Fibroblast of skin of left quadriceps (primary cell): ENCODE measurements around the gene DNMT3L.

Experiments used
- DNase-seq, 2 experiments: peaks; one replicate each; pipeline ENCODE4 v3.0.0-alpha.2; 2013; ENCODE audit warnings: low read depth in 2 of 2

Gene DNMT3L

GRCh38 chr21:44279354-44280260, 17.9 kb upstream of the DNMT3L start:
- DNase-seq: no peak

- DNase-seq: no peak
Observed at GRCh38 chr21:44275041-44275440, 13.3 kb upstream of the DNMT3L start.

DNA sequence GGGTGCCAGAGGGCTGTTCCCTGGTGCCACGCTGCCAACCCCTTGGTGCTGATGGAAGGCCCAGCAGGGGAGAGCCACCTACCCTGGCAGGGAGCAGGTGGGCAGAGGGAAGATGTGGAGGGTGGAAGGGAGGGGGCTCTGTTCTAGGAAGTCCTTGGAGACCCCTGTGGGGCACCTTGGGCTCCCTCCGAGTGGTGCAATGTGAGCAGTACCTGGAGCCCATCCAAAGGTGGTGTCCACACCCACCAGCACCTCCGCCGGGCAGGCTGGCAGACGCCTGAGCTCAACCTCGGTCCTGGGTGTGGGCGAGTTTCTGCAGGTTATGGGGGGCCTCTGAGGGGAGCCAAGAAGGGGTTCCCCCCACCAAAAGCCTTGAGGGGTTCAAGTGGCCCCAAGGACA, 11.3 kb upstream of the DNMT3L start:
- DNase-seq: no peak

DNA sequence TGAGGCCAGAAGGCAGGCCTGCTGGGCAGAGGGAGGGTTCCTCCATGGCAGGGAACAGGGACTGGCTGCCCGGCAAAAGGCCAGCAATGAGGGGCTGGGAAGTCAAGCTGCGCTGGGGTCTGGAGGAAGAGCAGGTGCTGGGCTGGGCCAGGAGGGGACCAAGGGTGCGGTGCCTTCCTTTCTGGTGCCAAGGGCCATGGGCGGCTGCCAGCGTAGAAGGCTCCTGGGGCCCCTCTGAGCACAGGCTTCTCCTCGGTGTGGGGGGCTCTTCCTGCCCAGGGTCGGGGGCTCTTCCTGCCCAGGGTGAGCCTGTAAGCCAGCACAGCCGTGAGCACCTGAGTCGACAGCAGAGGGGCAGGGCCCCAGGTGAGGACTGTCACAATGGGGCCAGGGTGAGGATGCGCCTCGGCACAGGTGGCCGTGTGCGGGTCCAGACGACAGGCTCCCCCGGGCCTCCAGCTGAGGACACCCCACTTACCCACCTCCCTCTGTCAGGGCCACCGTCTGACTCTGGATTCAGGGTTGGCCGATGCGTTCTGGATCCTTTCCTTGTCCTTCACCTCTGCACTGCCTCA, 10.7 kb upstream of the DNMT3L start:
- no peak for DNase-seq

GRCh38 chr21:44271558-44272283, 10.0 kb upstream of the DNMT3L start:
- no peak for DNase-seq

DNA sequence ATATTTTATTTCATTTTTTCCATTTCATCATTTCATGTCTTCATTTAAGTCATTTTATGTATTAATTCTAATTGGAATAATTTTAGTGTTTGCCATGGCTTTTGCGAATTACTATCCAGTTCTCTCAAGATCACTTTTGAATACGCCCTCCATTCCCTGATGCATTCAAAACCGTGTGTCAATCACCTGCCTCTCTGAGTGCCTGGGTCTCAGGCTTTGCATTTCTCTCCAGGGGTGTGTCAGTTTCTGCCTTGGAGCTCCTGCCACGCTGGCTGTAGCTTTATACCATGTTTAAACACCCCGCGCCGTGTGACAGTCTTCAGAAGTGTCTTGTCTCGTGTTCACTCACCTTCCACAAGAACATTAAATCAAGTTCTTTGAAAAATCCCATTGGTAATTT, 7.4 kb upstream of the DNMT3L start:
- no peak for DNase-seq

DNA sequence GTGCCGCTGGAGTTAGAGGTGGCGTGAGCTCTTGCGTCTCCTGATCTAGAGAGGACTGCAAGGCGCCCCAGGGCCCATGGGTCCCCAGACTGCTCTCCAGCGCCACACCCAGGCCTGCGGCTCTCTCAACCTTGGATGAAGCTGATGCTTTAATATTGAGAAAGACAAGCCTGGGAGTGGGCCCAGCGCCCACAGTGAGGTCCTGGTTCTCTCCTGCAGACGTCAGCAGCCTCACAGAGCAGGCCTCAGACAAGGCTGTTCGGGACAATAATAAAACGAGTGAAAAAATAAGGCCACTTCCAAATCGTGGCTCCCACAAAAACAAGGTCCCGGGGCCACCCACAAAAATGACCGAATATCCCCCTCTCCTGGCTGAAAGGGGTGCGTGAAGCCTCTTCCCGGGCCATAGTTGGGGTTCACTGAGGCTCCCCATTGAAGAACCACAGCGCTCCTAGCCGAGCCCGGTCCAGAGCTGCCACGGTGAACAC, 6.0 kb upstream of the DNMT3L start:
- no peak for DNase-seq

DNA sequence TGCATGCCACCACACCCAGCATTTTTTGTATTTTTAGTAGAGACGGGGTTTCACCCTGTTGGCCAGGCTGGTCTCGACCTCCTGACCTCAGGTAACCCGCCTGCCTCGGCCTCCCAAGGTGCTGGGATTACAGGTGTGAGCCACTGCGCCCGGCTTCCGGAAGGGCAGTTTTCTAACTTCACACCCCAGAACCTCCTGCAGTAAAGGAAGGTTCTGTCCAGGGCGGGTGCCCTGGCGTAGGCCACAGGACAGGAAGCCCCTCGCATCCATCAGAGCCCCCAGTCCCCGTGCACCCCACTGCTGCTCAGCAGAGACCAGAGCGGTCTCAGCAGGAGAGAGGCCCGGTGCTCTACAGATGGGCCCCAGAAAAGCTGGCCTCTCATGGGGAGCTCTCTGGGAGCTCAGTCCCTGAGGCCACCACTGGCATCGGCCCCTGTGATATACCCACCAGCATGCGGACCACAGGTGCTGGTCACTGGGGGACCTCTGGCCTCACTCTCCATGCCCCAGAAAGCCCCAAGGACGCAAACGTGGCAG, 4.1 kb upstream of the DNMT3L start:
- no peak for DNase-seq

DNA sequence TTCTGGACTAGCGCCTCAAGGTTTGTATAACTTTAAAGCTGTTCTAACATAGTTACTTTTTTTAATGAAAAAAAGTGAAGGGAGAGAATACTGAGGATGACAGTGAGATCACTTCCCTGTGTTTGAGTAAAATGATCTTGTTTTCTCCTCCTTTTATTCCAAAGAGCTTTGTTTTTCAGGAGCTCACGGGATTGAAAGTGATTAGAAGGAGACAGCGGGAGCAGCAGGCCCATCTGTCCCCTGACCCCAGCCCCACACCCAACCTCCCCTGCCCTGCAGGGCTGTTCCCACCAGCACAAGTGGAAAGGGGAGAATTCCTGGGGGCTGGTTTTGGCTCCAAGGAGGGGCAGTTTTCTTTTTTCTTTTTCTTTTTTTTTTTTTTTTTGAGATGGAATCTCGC, 2.1 kb upstream of the DNMT3L start:
- DNase-seq: no peak

GRCh38 chr21:44263221-44263760, 1.6 kb upstream of the DNMT3L start:
- no peak for DNase-seq

GRCh38 chr21:44262338-44263056, 800 bp upstream of the DNMT3L start:
- DNase-seq: no peak

- DNase-seq: no peak
Observed at GRCh38 chr21:44260791-44261631, 686 bp downstream of the DNMT3L start.

- no peak for DNase-seq
Observed at GRCh38 chr21:44260066-44260465, 1.6 kb downstream of the DNMT3L start.

DNA sequence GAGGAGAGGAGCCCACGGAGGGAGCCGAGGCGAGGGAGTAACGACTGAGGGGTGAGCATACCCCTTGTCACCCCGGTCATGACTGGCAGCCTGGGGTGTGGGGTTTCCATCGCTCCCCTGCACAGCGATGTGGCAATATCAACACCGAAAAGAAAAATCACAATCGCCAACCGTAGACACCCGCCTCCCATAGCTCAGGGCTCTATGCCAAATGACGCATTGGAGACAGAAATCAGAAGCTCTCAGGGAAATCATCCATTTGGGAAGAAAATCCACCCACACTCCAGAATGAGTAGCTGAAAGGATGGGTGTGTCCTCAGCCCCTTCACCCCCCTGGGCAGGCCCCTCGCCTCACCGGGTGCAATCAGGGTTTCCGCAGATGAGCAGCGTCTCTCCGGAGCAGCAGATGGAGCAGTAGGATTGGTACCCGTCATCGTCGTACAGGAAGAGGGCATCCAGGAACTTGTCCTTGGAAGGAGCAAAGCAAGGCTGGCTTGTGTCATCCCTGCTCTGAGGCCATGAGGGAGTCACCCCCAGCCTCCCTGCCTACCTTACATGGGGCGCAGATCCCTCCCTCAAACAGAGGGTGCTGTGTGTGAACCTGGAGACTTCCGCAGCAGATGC, 2.5 kb downstream of the DNMT3L start:
- DNase-seq: no peak

DNA sequence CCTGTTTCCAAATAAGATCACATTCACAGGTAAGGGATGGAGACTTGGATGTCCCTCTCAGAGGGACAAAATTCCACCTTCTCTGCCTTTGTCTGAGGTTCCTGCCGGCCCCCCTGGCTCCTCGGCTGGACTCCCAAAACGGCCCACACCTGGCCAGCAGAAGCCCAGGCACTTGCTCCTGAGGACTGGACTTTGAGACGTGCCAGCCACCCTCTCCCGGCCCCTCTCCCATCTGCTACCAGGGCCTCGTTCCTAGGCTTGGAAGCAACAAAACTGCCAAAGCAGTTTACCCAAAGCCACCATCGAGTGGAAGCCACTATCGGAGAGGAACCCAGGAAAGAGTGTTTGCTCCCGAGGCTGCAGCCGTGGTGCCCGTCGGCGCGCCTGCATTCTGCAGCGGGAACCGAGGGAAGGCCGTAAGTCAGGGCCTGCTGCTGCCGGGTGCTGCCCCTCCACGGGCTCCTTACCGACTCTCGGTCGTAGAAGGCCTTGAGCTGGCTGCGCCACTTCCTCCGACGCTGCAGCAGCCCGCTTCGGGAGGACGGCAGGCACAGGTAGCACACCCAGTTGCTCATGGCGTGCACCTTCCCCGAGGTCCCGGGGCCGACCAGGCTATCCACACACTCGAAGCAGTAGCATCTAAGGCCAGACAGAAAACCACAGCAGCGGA, 3.5 kb downstream of the DNMT3L start:
- no peak for DNase-seq

DNA sequence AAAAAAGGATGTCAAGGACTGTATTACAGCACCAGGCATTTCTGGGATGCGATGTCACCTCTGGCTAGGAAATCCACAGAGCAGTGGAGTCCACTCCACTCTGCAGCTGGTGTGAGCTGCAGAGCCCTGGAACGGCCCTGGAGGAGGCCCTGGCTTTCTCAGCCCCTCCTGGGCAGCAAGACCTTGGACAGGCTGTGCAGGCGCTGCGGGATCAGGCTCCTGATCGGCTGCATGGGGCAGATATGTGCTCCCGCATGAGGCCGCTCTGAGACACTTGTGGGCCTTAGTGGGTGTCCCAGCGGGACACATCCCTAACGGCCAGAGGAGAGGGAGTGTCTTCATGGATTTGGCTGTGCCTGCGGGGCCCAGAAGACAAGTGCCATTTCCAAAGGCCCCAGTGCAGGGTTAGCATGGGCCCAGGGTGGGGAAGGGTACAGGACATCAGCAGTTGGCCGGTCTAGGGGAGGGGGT, 6.2 kb downstream of the DNMT3L start:
- DNase-seq: no peak

DNA sequence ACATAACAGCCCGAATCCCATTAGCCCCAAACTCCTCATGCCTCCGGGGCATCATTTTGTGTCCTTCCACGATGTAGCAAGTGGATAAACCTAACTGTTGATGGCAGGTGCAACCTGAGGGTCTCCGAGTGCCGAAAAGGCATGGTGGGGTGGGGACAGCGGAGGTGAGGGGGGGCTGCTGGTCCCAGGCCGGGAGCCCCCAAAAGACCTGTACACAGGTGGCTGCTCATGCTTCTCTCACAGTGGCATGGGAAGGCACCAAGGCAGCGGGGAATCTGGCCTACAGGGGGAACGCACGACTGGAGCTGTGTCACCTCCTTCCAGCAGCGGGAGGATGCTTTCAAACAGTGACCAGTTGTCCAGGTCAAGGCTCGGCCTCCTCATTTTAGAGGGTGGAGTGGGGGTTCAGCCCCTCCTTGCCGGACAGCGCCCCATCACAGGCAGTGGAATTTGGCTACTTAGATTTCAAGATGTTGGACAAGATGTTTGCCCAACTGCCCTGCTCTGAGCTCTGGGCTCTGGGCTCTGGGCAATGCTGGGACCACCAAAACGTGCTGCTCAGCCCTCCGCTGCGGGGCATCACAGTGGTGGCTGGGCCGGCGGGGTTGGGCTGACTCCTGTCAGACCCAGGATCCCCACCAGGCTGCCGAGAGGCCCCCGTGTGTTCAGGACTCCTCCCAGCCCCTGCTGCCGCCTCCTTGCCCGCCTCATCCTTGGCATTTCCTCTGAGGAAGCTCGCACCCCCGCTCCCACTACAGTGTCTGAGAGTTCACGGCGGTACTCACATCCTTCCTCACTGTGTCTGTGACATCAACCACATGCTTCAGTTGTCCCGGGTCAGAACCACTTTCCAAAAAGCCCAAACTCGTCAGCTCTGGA, 7.6 kb downstream of the DNMT3L start:
- no peak for DNase-seq
